Measurements from ENCODE around the gene KDF1. TPM values are rescaled to one million over a fixed set of nuclear protein-coding genes. Genes with fewer than 3 reads are reported as not detected.
A peak's percentile ranks its signal among the peaks of the same experiment; 100 is the strongest.

The KDF1 gene
- total and polyA plus RNA-seq, 2 of the 13 experiments (the other 11 are each of a cell fraction or from before 2014, with no cell fraction given), result 1.9 to 4.9 TPM

- no peak for TF ChIP-seq ZNF597 (CRISPR knock-in tag; IDR thresholded peaks at IDR 0.05)
- no peak for TF ChIP-seq EEA1 (CRISPR knock-in tag; IDR thresholded peaks at IDR 0.05; ENCODE audit: borderline replicate concordance)
- no peak for TF ChIP-seq REXO4 (CRISPR knock-in tag; IDR thresholded peaks at IDR 0.05; ENCODE audit: borderline replicate concordance)
- no peak for TF ChIP-seq ZNF530 (CRISPR knock-in tag; IDR thresholded peaks at IDR 0.05; ENCODE audit: low read depth)
- TF ChIP-seq FLYWCH1 (CRISPR knock-in tag; IDR thresholded peaks at IDR 0.05), result no peak
- no peak for TF ChIP-seq NRL (CRISPR knock-in tag; IDR thresholded peaks at IDR 0.05; ENCODE audit: borderline replicate concordance)
- TF ChIP-seq ZSCAN29 (CRISPR knock-in tag; conservative IDR thresholded peaks at IDR 0.05), result no peak
- peak; percentile 46 for TF ChIP-seq ZNF687 (CRISPR knock-in tag; IDR thresholded peaks at IDR 0.05)
- TF ChIP-seq ZNF577 (CRISPR knock-in tag; IDR thresholded peaks at IDR 0.05; ENCODE audit: borderline replicate concordance, low read depth), result no peak
- TF ChIP-seq ZMYM2 (CRISPR knock-in tag; IDR thresholded peaks at IDR 0.05), result no peak
- peak; percentile 9 for TF ChIP-seq HNRNPLL (IDR thresholded peaks at IDR 0.05; ENCODE audit: low read depth, low read length, poor library complexity, severe bottlenecking)
- peak; percentile 27 for TF ChIP-seq RBM39 (IDR thresholded peaks at IDR 0.05; ENCODE audit: low read depth, low read length, poor library complexity, severe bottlenecking)
- no peak for TF ChIP-seq ISL2 (CRISPR knock-in tag; IDR thresholded peaks at IDR 0.05)
- TF ChIP-seq HIC2 (CRISPR knock-in tag; IDR thresholded peaks at IDR 0.05; ENCODE audit: low read depth), result no peak
- TF ChIP-seq ZNF569 (CRISPR knock-in tag; IDR thresholded peaks at IDR 0.05; ENCODE audit: borderline replicate concordance), result no peak
- no peak for TF ChIP-seq PATZ1 (CRISPR knock-in tag; IDR thresholded peaks at IDR 0.05)
- no peak for TF ChIP-seq EED (CRISPR knock-in tag; IDR thresholded peaks at IDR 0.05)
- peak; percentile 19 for TF ChIP-seq TAF15 (IDR thresholded peaks at IDR 0.05; ENCODE audit: low read depth, low read length, poor library complexity, severe bottlenecking)
- TF ChIP-seq ZNF160 (CRISPR knock-in tag; IDR thresholded peaks at IDR 0.05), result no peak
Measured at GRCh38 chr1:26994787-26995517, 34.7 kb upstream of the KDF1 start (continued).
